WERI-Rb-1 (cell line): ENCODE data around the gene CLEC18B.
"Not testable (repeated sequence)": the region's sequence is repeated elsewhere in the genome, so short reads cannot be mapped to it uniquely, and the experiment has no call there.

Source experiments
- DNase-seq: peaks from one replicate; pipeline ENCODE4 v3.0.0-alpha.2; 2020
- H3K27ac ChIP-seq: fragments of 250-450 bp; sonication (Bioruptor Pico); 2 replicates; pipeline ENCODE4 v1.5.1; 2020; ENCODE audit warnings: mild to moderate bottlenecking, moderate library complexity
- H3K27me3 ChIP-seq: fragments of 250-450 bp; sonication (Bioruptor Pico); 2 replicates; pipeline ENCODE4 v1.5.1; 2021; ENCODE audit warnings: mild to moderate bottlenecking, low read depth, moderate library complexity; ENCODE audit not compliant: insufficient read depth, severe bottlenecking
- H3K36me3 ChIP-seq: fragments of 250-450 bp; sonication (Bioruptor Pico); 2 replicates; pipeline ENCODE4 v1.5.1; 2020; ENCODE audit warnings: mild to moderate bottlenecking, moderate library complexity
- H3K4me3 ChIP-seq: 2 replicates; pipeline ENCODE4 v1.5.1; 2011; ENCODE audit warnings: low read depth, mild to moderate bottlenecking, control low read depth, low read length
- H3K9me3 ChIP-seq: fragments of 250-450 bp; sonication (Bioruptor Pico); 2 replicates; pipeline ENCODE4 v1.5.1; 2021; ENCODE audit warnings: mild to moderate bottlenecking, moderate library complexity; ENCODE audit not compliant: severe bottlenecking
- TF ChIP-seq, protein P1 (sequence below): IDR thresholded peaks from 2 replicates; pipeline ENCODE4 v1.5.1; 2011; ENCODE audit warnings: low read depth, mild to moderate bottlenecking, control low read depth, inconsistent platforms, low read length

Gene CLEC18B

GRCh38 chr16:74394131-74394530 lies 27.1 kb downstream of the CLEC18B start:
- DNase-seq, H3K9me3 ChIP-seq, H3K4me3 ChIP-seq, H3K27me3 ChIP-seq, H3K36me3 ChIP-seq, H3K27ac ChIP-seq: not testable (repeated sequence)

- H3K4me3 ChIP-seq, H3K9me3 ChIP-seq, DNase-seq, H3K27ac ChIP-seq, H3K27me3 ChIP-seq, H3K36me3 ChIP-seq: not testable (repeated sequence)
Measured at GRCh38 chr16:74391454-74392050, 29.7 kb downstream of the CLEC18B start.

DNA sequence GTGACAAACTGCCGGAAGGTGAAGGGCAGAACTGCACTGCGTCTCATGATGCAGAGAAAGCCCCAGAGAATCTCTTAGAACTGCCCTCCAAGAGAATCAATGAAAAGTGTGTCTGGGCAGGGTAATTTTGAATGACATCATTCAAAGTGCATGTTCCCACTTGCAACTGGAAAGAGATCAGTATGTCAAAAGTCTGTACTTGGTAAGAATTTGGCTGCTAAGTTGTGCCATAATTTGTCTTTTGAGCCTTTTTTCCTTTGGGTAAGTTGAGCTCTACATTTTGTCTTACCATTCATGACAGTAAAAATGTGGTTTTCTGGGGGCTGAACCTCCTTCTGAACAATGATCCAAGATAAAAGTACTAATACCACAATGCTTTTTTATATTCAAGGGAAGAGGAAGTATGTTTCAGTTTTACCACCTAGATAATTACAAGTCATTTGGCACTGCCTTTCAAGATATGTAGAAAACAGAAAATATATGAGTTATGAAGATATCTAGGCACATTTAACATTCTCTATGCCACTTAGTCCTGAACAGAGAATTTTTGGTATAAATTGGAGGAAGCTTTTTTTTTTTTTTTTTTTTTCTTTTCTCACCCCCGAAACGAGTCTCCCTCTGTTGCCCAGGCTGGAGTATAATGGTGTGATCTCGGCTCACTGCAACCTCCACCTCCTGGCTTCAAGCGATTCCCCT lies 38.8 kb downstream of the CLEC18B start:
- not testable (repeated sequence) for H3K36me3 ChIP-seq, DNase-seq, H3K27ac ChIP-seq, H3K9me3 ChIP-seq, H3K4me3 ChIP-seq, H3K27me3 ChIP-seq

GRCh38 chr16:74373847-74374184 lies 47.5 kb downstream of the CLEC18B start:
- DNase-seq, H3K27me3 ChIP-seq, H3K4me3 ChIP-seq, H3K27ac ChIP-seq, H3K36me3 ChIP-seq, H3K9me3 ChIP-seq: not testable (repeated sequence)

- TF ChIP-seq, protein P1, sequence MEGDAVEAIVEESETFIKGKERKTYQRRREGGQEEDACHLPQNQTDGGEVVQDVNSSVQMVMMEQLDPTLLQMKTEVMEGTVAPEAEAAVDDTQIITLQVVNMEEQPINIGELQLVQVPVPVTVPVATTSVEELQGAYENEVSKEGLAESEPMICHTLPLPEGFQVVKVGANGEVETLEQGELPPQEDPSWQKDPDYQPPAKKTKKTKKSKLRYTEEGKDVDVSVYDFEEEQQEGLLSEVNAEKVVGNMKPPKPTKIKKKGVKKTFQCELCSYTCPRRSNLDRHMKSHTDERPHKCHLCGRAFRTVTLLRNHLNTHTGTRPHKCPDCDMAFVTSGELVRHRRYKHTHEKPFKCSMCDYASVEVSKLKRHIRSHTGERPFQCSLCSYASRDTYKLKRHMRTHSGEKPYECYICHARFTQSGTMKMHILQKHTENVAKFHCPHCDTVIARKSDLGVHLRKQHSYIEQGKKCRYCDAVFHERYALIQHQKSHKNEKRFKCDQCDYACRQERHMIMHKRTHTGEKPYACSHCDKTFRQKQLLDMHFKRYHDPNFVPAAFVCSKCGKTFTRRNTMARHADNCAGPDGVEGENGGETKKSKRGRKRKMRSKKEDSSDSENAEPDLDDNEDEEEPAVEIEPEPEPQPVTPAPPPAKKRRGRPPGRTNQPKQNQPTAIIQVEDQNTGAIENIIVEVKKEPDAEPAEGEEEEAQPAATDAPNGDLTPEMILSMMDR: no peak
- no peak for DNase-seq
- no peaks in the 10 kb centered on the region for H3K36me3 ChIP-seq
- H3K27ac ChIP-seq: no peak overlapping the region
- H3K27me3 ChIP-seq: no peaks in the 10 kb centered on the region
- no peak overlapping the region for H3K4me3 ChIP-seq
- H3K9me3 ChIP-seq: no peaks in the 10 kb centered on the region
Measured at GRCh38 chr16:74372953-74373846, 48.1 kb downstream of the CLEC18B start.

GRCh38 chr16:74372369-74372768 lies 48.9 kb downstream of the CLEC18B start:
- Histone ChIP-seq H3K4me3 (no peak overlapping the region), H3K27ac (no peak overlapping the region), H3K27me3 (no peaks in the 10 kb centered on the region), H3K36me3 (no peaks in the 10 kb centered on the region), H3K9me3 (no peaks in the 10 kb centered on the region)
- DNase-seq: no peak
- TF ChIP-seq, protein P1: no peak

DNA sequence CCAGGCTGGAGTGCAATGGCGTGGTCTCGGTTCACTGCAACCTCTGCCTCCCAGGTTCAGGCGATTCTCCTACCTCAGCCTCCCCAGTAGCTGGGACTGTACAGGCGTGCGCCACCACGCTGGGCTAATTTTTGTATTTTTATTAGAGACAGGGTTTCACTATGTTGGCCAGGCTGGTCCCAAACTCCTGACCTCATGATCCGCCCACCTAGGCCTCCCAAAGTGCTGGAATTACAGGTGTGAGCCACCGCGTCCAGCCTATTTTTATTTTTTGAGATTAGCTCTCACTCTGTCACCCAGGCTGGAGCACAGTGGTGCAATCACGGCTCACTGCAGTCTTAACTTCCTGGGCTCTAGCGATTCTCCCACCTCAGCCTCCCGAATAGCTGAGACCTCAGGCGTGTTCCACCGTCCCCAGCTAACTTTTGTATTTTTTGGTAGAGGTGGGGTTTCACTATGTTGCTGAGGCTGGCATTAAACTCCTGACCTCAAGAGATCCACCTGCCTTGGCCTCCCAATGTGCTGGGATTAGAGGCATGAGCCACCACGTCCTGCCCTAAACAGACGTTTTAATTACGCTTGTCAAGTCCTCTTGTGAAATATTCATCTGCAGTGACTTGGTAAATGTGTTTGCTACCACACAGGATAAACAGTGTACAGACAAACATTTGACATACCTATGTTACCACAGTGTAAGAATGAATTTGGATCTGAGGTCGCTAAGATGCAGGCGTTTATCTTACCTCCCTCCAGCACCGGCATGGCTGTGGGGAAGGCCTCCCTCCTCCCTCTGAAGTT lies 50.7 kb downstream of the CLEC18B start:
- H3K27ac ChIP-seq, H3K9me3 ChIP-seq, DNase-seq, H3K4me3 ChIP-seq, H3K36me3 ChIP-seq, H3K27me3 ChIP-seq: not testable (repeated sequence)

- Histone ChIP-seq H3K27ac (peak overlapping the region; percentile 52), H3K4me3 (peak overlapping the region; percentile 62)
- not testable (repeated sequence) for H3K36me3 ChIP-seq, H3K9me3 ChIP-seq, H3K27me3 ChIP-seq
- DNase-seq: peak; percentile 90
Measured at GRCh38 chr16:74368002-74368911, 53.0 kb downstream of the CLEC18B start.

DNA sequence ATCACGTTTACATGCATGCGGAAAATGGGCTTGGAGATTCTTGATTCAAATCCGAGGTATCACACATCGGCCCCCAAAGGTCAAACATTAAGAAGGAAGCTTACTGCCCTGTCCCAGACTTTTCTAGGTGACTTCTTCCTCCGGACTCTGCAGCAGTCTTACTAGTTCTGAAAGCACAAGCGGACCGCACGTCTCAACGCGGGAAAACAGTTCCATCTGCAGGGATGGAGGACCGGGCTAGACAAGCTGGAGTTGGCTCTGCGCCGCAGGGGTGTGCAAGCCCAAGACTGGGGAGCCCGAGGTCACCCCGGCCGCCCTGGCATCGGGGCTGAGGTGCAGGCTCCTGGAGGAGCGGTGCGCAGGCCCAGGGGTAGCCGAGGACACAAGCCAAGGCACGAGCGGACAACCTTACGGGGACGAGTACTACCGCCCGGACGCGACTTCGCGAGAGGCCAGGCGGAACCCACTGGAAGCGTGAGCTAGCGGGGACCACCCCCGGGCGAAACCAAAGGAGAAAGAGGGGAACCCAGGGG lies 53.7 kb downstream of the CLEC18B start:
- Histone ChIP-seq H3K4me3 (peak overlapping the region; percentile 62), H3K27ac (peak overlapping the region; percentile 52)
- not testable (repeated sequence) for H3K27me3 ChIP-seq, H3K36me3 ChIP-seq, H3K9me3 ChIP-seq, DNase-seq

- H3K27ac ChIP-seq, H3K4me3 ChIP-seq, H3K36me3 ChIP-seq, H3K9me3 ChIP-seq, DNase-seq, H3K27me3 ChIP-seq: not testable (repeated sequence)
Measured at GRCh38 chr16:74361646-74362610, 59.4 kb downstream of the CLEC18B start.
